GM19099 (cell line): ENCODE results near the gene HSF2BP.

Experiments used
- POLR2A ChIP-seq: IDR thresholded peaks from 3 replicates; pipeline ENCODE4 v1.6.1; 2011; ENCODE audit warnings: low read depth; ENCODE audit not compliant: insufficient read length; ENCODE audit errors: extremely low read depth

Gene HSF2BP

DNA sequence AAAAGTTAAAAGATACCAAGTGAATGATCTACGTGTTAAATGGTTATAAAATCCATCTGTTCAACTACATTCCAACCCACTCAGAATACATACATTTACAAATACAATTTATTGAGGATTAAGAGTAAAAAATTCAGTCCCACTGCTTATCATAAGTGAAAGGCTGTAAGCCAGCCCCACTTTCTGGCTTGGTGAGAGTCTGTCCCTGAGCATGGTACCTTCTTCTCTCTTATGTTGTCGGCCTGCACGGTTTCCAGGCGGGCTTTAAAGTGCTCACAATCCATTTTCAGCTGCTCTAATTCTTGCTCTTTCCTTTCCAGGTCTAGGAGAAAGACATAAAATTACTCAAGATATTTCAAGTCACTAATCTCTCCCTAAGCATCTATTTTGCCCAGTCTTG lies 15.2 kb downstream of the HSF2BP start:
- TF ChIP-seq POLR2A: no peak

DNA sequence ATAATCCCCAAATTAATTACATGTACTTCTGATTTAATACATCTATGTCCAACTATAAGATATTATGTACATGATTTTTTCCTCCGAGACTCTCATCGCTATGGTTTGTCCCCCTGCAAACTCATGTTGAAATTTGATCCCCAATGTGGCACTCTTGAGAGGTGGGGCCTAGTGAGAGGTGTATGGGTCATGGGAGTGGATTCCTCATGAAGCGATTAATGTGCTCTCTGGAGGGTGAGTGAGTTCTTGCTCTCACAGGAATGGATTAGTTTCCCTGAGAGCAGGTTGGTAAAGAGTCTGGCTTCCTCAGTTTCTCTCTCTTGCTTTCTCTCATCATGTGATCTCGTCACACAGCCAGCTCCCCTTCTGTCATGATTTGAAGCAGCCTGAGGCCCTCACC lies 16.1 kb downstream of the HSF2BP start:
- no peak for TF ChIP-seq POLR2A

DNA sequence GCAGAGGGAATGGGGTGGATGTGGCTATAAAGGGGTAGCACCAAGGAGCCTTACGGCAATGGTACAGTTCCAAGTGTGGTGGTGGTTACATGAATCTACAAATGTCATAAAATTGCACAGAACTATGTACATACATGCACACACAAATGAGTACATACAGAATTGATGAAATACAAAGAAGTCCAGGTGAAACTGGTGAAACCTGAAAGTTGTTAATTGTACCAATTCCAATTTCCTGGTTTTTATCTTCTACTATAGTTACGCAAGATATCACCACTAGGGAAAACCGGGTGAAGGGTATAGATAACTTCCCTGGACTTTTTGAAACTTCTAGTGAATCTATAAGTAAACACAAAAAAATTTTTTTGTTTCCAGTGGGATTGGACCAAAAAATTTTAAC lies 18.9 kb downstream of the HSF2BP start:
- no peak for TF ChIP-seq POLR2A

- no peak for TF ChIP-seq POLR2A
These were observed 19.6 kb downstream of the HSF2BP start for GRCh38 chr21:43639470-43640353.

GRCh38 chr21:43637530-43638158 lies 21.6 kb downstream of the HSF2BP start:
- no peak for TF ChIP-seq POLR2A

- no peak for TF ChIP-seq POLR2A
These were observed 23.9 kb downstream of the HSF2BP start for GRCh38 chr21:43635436-43635835.

DNA sequence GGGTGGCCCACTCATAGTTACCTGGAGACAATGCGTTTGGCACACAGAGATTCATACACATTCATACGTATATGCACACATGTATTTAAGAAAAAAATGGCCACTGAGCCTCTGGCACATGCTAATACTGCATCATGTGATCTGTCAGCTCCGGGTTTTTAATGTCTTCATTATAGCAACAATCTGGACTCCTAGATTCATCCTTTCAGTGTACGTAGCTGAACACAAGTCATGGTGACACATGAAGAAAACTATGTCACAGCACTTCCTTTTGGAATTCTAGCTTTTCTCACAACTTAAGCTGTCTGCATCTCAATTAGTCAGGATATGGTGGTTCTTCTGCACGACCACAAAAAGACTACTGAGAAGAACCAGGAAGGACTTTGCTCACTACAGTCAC lies 24.7 kb downstream of the HSF2BP start:
- TF ChIP-seq POLR2A: no peak

DNA sequence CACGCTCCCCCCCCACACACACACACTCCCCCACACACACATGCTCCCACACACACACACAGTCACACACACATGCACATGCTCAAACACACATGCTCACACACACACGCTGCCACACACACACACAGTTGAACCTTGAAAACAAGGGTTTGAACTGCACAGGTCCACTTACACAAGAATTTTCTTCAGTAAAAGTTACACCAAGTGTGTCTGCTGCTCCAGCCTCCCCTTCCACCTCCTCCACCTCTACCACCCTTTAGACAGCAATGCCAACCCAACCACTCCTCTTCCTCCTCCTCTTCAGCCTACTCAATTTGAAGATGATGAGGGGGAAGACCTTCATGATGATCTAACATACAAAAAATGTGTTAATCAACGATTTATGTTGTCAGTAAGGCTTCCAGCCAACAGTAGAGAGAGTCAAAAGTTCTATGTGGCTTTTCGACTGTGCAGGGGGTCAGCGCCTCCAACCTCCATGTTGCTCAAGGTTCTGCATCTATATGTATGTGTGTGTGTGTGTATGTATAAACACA lies 26.8 kb downstream of the HSF2BP start:
- TF ChIP-seq POLR2A: no peak

DNA sequence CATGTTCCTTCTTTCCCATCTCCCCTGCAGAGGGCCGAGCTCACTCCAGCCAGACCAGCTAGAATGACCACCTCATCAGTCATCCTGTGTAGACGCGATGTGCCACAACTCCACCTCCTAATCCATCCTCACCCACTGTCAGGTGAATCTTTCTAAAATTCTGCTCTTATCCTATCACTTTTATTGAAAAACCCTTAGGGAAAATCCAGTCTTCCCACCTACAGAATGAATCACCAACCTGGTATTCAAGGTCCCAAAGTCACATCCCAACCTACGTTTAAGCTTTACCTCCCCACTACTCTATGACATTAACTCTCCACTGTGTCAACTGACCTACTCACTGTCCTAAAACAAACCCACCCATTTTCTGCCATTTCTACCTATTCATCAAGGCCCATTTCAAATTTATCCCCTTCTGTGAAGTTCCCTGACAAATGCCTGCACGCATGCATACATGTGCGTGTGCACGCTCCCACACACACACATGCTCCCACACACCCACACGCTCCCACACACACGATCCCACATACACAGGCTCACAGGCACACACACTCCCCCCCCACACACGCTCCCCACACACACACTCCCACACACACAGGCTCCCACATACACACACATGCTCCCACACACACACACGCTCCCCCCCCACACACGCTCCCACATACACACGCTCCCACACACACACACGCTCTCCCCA lies 27.7 kb downstream of the HSF2BP start:
- no peak for TF ChIP-seq POLR2A

DNA sequence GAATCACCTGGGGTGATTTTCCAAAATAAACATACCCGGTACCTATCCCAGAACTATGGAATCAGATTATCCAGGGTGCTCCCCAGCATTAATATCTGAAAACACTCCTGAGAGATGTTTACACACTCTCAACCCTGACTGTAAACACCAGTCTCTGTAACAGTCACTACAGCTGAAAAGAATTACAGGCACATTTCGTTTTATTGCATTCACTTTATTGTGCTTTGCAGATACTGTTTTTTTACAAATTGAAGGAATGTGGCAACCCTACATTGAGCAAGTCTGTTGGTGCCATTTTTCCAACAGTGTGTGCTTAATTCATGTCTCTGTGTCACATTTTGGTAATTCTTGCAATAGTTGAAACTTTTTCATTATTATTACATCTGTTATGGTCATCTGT lies 31.8 kb downstream of the HSF2BP start:
- no peak for TF ChIP-seq POLR2A

DNA sequence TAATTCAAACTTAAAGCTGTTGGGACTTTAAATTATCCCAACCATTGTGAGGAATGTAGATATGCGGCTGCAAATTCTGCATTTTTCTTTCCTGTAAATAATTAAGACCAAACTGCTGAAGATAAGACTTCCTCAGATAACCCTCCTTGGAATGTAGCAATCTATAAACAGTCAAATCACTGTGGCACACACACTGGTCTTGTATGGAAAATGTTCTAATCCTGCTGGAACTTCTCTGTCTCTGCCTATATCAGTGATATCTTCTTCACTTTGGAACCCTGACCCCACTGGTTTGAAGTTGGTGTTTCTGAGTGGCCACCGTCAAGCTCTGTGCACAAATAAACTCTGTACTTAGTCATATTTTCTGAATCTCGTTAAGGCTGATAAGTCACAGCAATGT lies 32.9 kb downstream of the HSF2BP start:
- no peak for TF ChIP-seq POLR2A

DNA sequence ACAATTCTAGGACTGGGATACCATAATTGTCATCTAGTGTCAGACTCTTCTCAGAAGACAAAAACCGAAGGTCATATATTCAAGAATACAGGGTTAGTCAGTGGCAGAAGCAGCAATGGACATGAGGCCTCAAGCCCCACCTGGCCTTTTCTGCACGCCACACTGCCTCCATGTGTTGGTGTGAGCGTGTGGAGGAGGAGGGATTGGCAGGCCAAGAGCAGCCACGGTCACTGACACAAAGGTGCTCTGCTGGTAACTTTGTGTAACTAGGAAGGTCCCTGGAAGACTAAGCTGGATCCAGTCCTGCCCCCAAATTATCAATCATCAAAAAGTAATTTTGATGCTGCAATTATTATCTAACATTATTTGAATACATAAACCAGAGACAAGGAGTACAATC lies 34.9 kb downstream of the HSF2BP start:
- no peak for TF ChIP-seq POLR2A

- TF ChIP-seq POLR2A: no peak
These were observed 35.7 kb downstream of the HSF2BP start for GRCh38 chr21:43623588-43623987.

- no peak for TF ChIP-seq POLR2A
These were observed 36.5 kb downstream of the HSF2BP start for GRCh38 chr21:43622796-43623195.

DNA sequence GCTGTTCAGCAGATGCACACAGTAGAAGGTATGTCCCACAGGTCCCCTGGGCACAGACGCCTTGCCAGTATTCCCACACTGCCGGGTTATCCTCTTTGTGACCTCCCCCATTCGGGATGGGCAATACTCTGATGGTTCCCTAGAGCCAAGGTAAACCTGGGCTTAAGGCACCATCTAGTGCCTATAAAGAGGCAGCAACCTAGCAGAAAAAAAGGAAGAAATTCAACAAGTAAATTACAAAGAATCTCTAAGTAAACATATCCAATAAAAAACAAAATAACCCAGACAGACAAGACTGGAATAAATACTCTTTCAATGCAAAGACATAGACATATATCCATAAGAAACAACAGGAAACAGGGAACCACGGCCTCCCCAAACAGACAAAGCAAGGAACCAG lies 39.4 kb downstream of the HSF2BP start:
- no peak for TF ChIP-seq POLR2A
